ENCODE data around the gene MVK.

The MVK gene

GRCh38 chr12:109573029-109573913 lies at the start of gene MVK, which contains the start of gene MMAB:
TSS of gene MVK (plus strand) at chr12:109573794. CDS start at chr12:109574823, 1,029 bp downstream.
TSS of gene MMAB (minus strand) at chr12:109573504. CDS start at chr12:109573480, 24 bp downstream.
- peak; percentile 97 for DNase-seq

GRCh38 chr12:109524466-109525278 lies 48.9 kb upstream of the MVK start:
- no peak for DNase-seq

- no peak for DNase-seq
These were observed 48.4 kb upstream of the MVK start for GRCh38 chr12:109525279-109525585.

DNA sequence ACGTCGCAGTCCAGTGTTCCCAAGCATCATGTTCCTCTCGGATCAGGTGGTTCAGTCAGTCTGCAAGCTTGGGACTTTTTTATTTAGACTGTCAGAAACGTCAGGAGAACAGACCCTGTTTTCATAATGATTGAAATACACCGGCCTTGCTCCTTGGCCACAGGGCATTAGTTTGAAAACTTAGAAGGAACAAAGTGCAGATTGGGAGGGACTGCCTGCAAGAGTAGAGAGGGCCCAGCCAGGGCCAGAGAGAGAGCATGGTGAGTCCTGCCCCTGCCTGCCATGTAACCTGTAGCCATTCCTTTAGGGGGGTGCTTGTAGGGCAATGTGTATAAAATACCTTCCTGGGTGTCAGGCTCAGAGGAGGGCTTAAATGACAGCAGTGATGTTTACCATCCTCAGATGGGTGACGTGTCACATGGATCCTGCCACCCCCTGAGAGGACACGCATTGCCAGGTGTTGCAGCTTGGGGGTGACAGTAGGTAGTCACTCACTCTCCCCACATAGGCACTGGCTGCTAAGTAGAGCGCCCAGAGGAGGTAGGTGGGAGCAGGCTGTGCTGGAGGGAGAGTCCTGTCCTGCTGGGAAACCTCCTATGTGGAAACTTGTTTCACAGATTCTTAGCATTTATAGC lies 46.0 kb upstream of the MVK start:
- no peak for DNase-seq

DNA sequence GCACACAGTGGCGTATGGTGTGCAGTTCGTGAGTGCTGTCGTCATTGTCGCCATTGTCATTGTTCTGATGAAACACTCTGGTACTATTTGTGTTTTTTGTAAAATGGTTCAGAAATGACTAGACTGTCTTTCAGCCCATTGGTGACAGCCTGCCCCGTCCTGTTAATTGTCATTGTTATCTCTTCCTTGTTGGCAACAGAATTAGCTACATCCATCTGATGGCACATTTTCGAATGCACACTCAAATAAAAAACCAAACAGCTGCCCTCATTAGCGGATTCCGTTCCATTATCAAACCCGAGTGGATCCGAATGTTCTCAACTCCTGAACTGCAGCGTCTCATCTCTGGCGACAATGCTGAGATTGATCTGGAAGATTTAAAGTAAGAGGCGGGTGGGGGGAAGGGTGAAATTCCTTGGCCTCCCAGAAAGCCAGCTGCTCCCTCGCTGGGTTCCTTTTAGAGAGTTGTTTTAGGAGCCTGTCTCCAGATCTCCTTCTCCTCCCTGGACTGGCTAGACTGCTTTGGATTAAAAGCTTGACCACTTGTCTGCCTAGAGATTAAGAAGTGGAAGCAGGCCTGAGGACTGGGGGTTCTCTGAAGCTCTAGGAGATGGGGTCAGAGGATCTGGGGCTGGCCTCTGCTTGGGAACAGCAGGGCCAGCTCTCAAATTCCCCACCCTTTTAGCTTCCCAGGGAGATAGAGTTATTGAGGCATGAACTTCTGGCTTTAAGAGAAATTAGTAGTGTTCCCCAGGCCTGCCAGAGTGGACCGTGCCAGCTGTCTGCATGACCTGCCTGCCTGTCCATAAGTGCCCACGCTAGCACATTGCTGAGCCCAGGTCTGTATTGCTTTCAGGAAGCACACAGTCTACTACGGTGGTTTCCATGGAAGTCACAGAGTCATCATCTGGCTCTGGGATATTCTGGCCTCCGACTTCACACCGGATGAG lies 43.6 kb upstream of the MVK start:
- no peak for DNase-seq

- no peak for DNase-seq
These were observed 42.2 kb upstream of the MVK start for GRCh38 chr12:109531411-109531810.

DNA sequence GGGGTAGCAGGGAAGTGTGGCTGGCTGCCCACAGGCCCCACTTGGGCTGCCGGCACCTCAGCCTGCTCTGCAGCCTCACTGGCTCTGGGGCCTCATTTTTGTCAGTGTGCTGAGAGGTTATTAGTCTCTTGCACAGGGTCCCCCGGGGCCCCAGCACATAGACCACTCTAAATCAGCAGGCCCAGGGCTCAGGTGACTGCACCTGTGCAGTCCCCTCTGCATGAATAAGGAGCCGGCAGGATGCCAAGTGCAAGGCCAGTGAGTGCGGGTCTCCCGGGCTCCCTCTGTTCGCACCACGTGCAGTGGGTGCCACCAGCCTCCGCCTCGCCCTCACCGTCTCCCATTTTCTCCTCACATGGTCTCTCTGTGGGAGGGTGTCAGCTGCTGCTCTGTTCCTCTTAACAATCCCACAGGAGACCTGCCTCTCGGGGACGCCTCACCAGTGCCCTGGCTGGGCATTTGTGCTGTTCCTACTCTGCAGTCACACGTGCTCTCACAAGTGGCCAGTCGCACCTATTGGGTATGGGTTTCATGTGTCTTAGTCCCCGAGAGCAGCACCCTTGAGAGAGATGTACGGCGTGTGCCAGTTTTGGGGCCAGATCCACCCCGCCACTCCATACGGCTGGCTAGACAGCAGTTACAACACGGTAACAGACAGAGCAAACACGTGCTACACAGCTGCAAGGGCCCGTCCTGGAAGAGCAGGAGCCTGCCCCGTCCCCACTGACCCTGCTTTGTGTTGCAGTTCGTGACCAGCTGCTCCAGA lies 40.7 kb upstream of the MVK start:
- DNase-seq = no peak

DNA sequence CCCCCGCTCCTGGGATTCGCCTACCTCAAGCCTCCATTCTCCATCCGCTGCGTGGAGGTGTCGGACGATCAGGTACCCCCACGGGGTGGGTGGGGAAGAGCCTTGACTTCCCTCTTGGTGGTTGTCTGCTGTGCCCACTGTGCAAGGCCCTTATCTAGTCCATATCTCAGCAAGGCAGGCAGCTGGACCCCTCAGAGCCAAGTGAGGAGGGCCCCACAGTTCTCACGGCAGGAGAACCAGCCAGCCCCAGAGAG lies 40.2 kb upstream of the MVK start:
- DNase-seq = no peak

GRCh38 chr12:109534456-109534855 lies 39.1 kb upstream of the MVK start:
- DNase-seq = no peak

GRCh38 chr12:109535231-109535862 lies 38.2 kb upstream of the MVK start:
- DNase-seq = no peak

DNA sequence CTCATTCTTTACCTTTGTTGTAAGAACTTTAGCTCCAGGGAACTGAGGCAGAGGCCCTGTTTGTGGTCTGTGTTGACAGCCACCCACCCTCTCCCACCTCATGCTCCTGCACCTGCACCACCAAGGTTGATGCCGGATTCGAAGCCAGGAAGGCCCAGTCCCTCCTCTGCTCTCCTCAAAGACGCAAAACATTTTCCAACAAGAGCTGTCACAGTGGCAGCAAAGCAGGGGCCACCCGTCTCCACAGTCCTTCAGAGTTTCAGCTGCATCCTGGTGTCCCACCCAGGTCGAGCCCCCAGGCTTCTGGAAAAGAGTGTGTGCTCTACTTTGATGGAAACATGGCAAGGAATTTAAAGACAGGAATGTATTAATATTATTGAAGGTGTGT lies 37.7 kb upstream of the MVK start:
- DNase-seq = no peak

- DNase-seq = no peak
These were observed 36.5 kb upstream of the MVK start for GRCh38 chr12:109537136-109537535.

GRCh38 chr12:109538191-109538863 lies 35.3 kb upstream of the MVK start:
- DNase-seq = no peak

- no peak for DNase-seq
These were observed 34.1 kb upstream of the MVK start for GRCh38 chr12:109539508-109539907.

- DNase-seq = no peak
These were observed 32.8 kb upstream of the MVK start for GRCh38 chr12:109540526-109541412.

- no peak for DNase-seq
These were observed 32.2 kb upstream of the MVK start for GRCh38 chr12:109541413-109541726.

DNA sequence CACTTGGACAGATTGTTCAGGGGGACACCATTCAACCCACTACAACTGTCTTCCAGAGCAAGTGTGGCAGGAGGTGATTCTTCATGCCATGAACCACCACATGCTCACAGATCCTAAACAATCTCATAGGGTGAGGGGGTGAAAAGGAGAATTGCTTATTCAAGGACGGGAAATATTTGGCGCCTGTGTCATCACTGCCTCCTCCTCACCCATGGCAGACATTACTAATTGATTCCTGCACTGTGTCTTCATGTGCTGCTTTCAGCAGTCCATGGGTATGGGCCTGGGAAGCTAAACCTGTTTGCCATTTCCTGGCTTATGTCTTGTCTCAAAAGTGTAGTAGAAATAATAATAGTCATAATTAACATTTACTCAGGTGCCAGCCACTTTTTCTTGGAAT lies 31.6 kb upstream of the MVK start:
- DNase-seq = no peak

GRCh38 chr12:109542876-109543275 lies 30.7 kb upstream of the MVK start:
- DNase-seq = no peak

DNA sequence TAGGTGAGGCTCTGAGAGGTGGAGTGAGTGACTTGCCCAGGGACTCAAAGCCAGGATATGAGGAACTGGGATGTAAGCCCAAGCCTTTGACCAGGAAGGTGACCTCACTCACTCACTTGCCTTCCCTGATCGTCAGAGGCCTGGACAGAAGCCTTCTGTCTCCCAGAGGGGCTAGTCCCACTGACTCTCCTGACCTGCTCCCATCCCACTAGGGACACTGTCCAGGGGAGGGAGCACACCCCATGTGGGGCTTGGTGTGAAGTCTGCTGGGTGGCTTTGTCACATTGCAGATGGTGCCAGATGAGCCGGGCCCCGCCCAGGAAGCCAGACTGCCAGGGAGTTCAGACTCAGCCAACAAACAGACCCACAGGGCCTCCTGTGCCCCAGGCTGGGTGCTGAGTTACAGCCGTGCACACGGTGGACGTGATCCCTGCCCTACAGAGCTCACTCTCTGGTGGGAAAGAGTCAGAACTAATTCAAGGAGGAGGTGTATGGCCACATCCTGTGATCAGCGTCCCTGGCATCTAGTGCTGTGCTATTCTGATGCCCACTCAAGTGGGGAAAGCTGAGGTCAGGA lies 28.6 kb upstream of the MVK start:
- no peak for DNase-seq

- no peak for DNase-seq
These were observed 27.8 kb upstream of the MVK start for GRCh38 chr12:109545826-109546225.

All from NCI-H1092 (cell line).